ENCODE data around the gene FAM234A. TPM values are rescaled to one million over a fixed set of nuclear protein-coding genes. Genes with fewer than 3 reads are reported as not detected.

FAM234A gene
- total RNA-seq, 2 donors from 2014 or later = 119 to 160 TPM

- ATAC-seq (no peak), DNase-seq (no peak)
- intact Hi-C loops (cut with DNase I) = no loop called here
These were observed 79.7 kb downstream of the FAM234A start for GRCh38 chr16:314351-314750.

- intact Hi-C loops (cut with DNase I) = no loop called here
- ATAC-seq = no peak
- DNase-seq = no peak
These were observed 80.2 kb downstream of the FAM234A start for GRCh38 chr16:314795-315299.

Other genes with a start within 250 kb of the FAM234A start
- 10 to 100 TPM; 11.4 to 11.7 TPM for gene POLR3K, start 181.2 kb upstream of the FAM234A start, total RNA-seq
- 10 to 100 TPM; 54.7 to 56.9 TPM for gene SNRNP25, start 181.0 kb upstream of the FAM234A start, total RNA-seq
- 10 to 100 TPM; 15.5 to 22.1 TPM for gene RHBDF1, start 162.2 kb upstream of the FAM234A start, total RNA-seq
- gene MPG, start 156.6 kb upstream of the FAM234A start, total RNA-seq = 10 to 100 TPM; 29.9 to 40.2 TPM
- 10 to 100 TPM; 18.3 to 18.7 TPM for gene NPRL3, start 96.1 kb upstream of the FAM234A start, total RNA-seq
- under 1 TPM in 1 of 2 donors, not detected in 1; 0.32 TPM for gene HBZ, start 82.2 kb upstream of the FAM234A start, total RNA-seq
- gene HBM, start 68.8 kb upstream of the FAM234A start, total RNA-seq = not detected
- 100 to 1,000 TPM in 1 of 2 donors, 10 to 100 TPM in 1; 50.7 to 136 TPM for gene HBA2, start 61.9 kb upstream of the FAM234A start, total RNA-seq
- gene HBA1, start 58.1 kb upstream of the FAM234A start, total RNA-seq = 100 to 1,000 TPM in 1 of 2 donors, 10 to 100 TPM in 1; 62.0 to 232 TPM
- gene HBQ1, start 54.4 kb upstream of the FAM234A start, total RNA-seq = not detected
- gene LUC7L, start 5.4 kb upstream of the FAM234A start, total RNA-seq = 10 to 100 TPM; 28.2 to 32.9 TPM
- 10 to 100 TPM; 14.8 to 15.3 TPM for gene RGS11, start 41.1 kb downstream of the FAM234A start, total RNA-seq
- 1 to 10 TPM; 4.9 to 5.1 TPM for gene ARHGDIG, start 45.8 kb downstream of the FAM234A start, total RNA-seq
- 1 to 10 TPM; 2.4 to 3.6 TPM for gene PDIA2, start 48.3 kb downstream of the FAM234A start, total RNA-seq
- gene AXIN1, start 117.9 kb downstream of the FAM234A start, total RNA-seq = 10 to 100 TPM; 10.9 to 12.3 TPM
- 10 to 100 TPM; 63.2 to 63.4 TPM for gene MRPL28, start 135.7 kb downstream of the FAM234A start, total RNA-seq
- gene PGAP6, start 147.2 kb downstream of the FAM234A start, total RNA-seq = 10 to 100 TPM; 27.3 to 33.5 TPM
- 10 to 100 TPM; 45.3 to 71.1 TPM for gene NME4, start 162.4 kb downstream of the FAM234A start, total RNA-seq
- 10 to 100 TPM in 1 of 2 donors, 1 to 10 TPM in 1; 8.9 to 15.9 TPM for gene DECR2, start 167.1 kb downstream of the FAM234A start, total RNA-seq
- 10 to 100 TPM; 24.2 to 38.1 TPM for gene RAB11FIP3, start 190.8 kb downstream of the FAM234A start, total RNA-seq

Data from left cardiac atrium (tissue), 4 donors.